NOMO-1 treated with DMSO at 0.1 percent for 48 hours (cell line): ENCODE results near the gene SAMD4B.

Source experiments
- DNase-seq: peaks from one replicate; lab custom pipeline; 2025; ENCODE audit not compliant: unreplicated experiment; lab: John Stamatoyannopoulos, UW

The SAMD4B gene

GRCh38 chr19:39386557-39386956 lies 44.3 kb downstream of the SAMD4B start:
- no peak for DNase-seq

- no peak for DNase-seq
These were observed 46.4 kb downstream of the SAMD4B start for GRCh38 chr19:39388657-39389056.

- DNase-seq, result no peak
These were observed 47.6 kb downstream of the SAMD4B start for GRCh38 chr19:39389631-39390414.

GRCh38 chr19:39390451-39390750 lies 48.2 kb downstream of the SAMD4B start:
- DNase-seq, result no peak

- peak; percentile 100 for DNase-seq
These were observed 48.7 kb downstream of the SAMD4B start, which contains the start of the genes MED29 and PAF1 for GRCh38 chr19:39390751-39391437. Gene MED29 (plus strand): TSS chr19:39391378. CDS start chr19:39391423, 45 bp downstream. Gene PAF1 (minus strand): TSS chr19:39391106. CDS start chr19:39390864, 242 bp downstream.

- peak; percentile 92 for DNase-seq
These were observed 55.4 kb downstream of the SAMD4B start for GRCh38 chr19:39397360-39398296.

GRCh38 chr19:39398297-39398864 lies 56.2 kb downstream of the SAMD4B start:
- DNase-seq, result peak; percentile 93

GRCh38 chr19:39399668-39400050 lies 57.4 kb downstream of the SAMD4B start:
- DNase-seq, result no peak

- DNase-seq, result no peak
These were observed 57.8 kb downstream of the SAMD4B start for GRCh38 chr19:39400061-39400460.

GRCh38 chr19:39401070-39401548 lies 58.9 kb downstream of the SAMD4B start:
- no peak for DNase-seq

GRCh38 chr19:39401549-39402345 lies 59.5 kb downstream of the SAMD4B start:
- DNase-seq, result peak; percentile 7

- DNase-seq, result peak; percentile 85
These were observed 60.4 kb downstream of the SAMD4B start for GRCh38 chr19:39402346-39403300.

- DNase-seq, result peak; percentile 93
These were observed 61.4 kb downstream of the SAMD4B start for GRCh38 chr19:39403331-39404312.

- no peak for DNase-seq
These were observed 63.2 kb downstream of the SAMD4B start for GRCh38 chr19:39405261-39405957.

GRCh38 chr19:39405958-39406655 lies 63.9 kb downstream of the SAMD4B start:
- peak; percentile 73 for DNase-seq

GRCh38 chr19:39406656-39407409 lies 64.6 kb downstream of the SAMD4B start, which contains the start of gene ZFP36:
Gene ZFP36 (plus strand): TSS chr19:39406847. CDS start chr19:39406905, 58 bp downstream.
- peak; percentile 73 for DNase-seq
